BLaER1 (cell line): ENCODE results near the gene RNU2-63P.
"Not testable (repeated sequence)": the region's sequence is repeated elsewhere in the genome, so short reads cannot be mapped to it uniquely, and the experiment has no call there.

Experiments used
- H3K27ac ChIP-seq: shearing (Covaris generic); formaldehyde crosslinking; 2 replicates; pipeline ENCODE4 v1.8.1; 2022
- H3K27me3 ChIP-seq: shearing (Covaris generic); formaldehyde crosslinking; 2 replicates; pipeline ENCODE4 v1.8.1; 2022
- H3K36me3 ChIP-seq: shearing (Covaris generic); formaldehyde crosslinking; 2 replicates; pipeline ENCODE4 v1.8.1; 2022
- H3K4me1 ChIP-seq: shearing (Covaris generic); formaldehyde crosslinking; 2 replicates; pipeline ENCODE4 v1.8.1; 2022
- H3K4me2 ChIP-seq: shearing (Covaris generic); formaldehyde crosslinking; 2 replicates; pipeline ENCODE4 v1.8.1; 2022
- H3K4me3 ChIP-seq: shearing (Covaris generic); formaldehyde crosslinking; 2 replicates; pipeline ENCODE4 v1.8.1; 2022
- H3K9ac ChIP-seq: shearing (Covaris generic); formaldehyde crosslinking; 2 replicates; pipeline ENCODE4 v1.8.1; 2022
- H3K9me3 ChIP-seq: shearing (Covaris generic); formaldehyde crosslinking; 2 replicates; pipeline ENCODE4 v1.8.1; 2022
- H4K20me1 ChIP-seq: shearing (Covaris generic); formaldehyde crosslinking; 2 replicates; pipeline ENCODE4 v1.8.1; 2022
- Cebpa-rat ChIP-seq: shearing (Covaris generic); IDR thresholded peaks from 2 replicates; pipeline ENCODE4 v1.8.1; 2022

Gene RNU2-63P

DNA sequence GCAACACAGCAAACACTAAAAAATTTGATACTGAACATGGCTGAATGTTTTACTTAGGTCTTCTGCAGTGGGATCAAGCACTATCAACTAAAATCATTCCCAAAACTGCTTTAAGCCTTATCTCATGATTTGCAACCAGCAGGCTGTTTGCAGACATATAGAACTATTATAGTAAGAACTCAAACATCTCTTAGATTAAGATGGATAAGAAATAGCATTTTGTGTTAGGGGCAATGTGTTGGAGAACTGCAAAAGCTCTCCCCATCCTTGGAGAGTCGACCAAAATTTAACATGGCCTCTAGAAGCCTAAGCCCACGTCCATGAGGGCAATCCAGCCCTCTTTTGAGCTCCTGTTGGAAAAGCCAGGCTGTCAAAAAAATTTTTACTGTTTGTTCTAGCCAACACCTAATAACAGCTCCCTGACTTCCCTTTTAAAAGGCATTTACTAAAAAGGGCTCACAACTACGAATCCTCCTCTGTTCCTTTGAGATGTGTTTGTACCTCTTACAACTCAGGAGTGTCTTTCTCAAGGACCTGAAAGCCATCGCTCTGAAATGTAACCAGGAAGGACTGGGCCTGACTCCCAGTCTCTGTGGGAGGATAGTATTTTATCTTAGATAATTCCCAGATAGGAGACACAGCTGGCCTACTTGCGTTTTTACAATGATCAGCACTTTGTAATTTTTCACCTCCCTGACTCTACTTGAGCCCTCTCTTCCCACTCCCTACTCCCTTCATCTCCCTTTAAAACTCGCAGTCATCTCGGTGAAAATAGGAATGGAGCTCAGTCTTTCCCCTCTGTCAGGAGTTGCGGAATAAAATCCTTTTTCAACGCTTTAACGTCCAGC lies 37.8 kb upstream of the RNU2-63P start:
- Histone ChIP-seq H3K27ac (peak overlapping the region; percentile 97; the same call in 1 of the 2 replicates), H3K4me1 (peaks cover 26% of the 10 kb centered on the region)

GRCh38 chr2:88053296-88053695 lies 36.9 kb upstream of the RNU2-63P start:
- no peak for TF ChIP-seq Cebpa-rat
- Histone ChIP-seq H3K9ac (no peak overlapping the region), H3K9me3 (no peaks in the 10 kb centered on the region), H3K36me3 (peaks cover 31% of the 10 kb centered on the region), H3K4me2 (peak overlapping the region; percentile 96; the same call in 1 of the 2 replicates), H3K4me1 (peaks cover 26% of the 10 kb centered on the region), H3K27ac (no peak overlapping the region), H3K27me3 (no peaks in the 10 kb centered on the region), H3K4me3 (no peak overlapping the region), H4K20me1 (no peaks in the 10 kb centered on the region; the same call in 1 of the 2 replicates)

More for the DNA sequence above, 37.8 kb upstream of the RNU2-63P start:
- TF ChIP-seq Cebpa-rat, result no peak
- Histone ChIP-seq H3K4me2 (peak overlapping the region; percentile 96), H4K20me1 (no peaks in the 10 kb centered on the region; the same call in 1 of the 2 replicates), H3K36me3 (peaks cover 22% of the 10 kb centered on the region), H3K9me3 (no peaks in the 10 kb centered on the region), H3K27me3 (no peaks in the 10 kb centered on the region), H3K4me3 (peak overlapping the region; percentile 83), H3K9ac (peak overlapping the region; percentile 93)

- H3K4me3 ChIP-seq, result no peak overlapping the region
- peaks cover 44% of the 10 kb centered on the region for H3K36me3 ChIP-seq
- no peak overlapping the region for H3K4me2 ChIP-seq
- H3K27ac ChIP-seq, result no peak overlapping the region
- TF ChIP-seq Cebpa-rat, result no peak
- no peak overlapping the region for H3K9ac ChIP-seq
- no peaks in the 10 kb centered on the region for H3K27me3 ChIP-seq
- H3K9me3 ChIP-seq, result no peaks in the 10 kb centered on the region
- no peaks in the 10 kb centered on the region; the same call in 1 of the 2 replicates for H4K20me1 ChIP-seq
- H3K4me1 ChIP-seq, result peaks cover 26% of the 10 kb centered on the region
These were observed 35.4 kb upstream of the RNU2-63P start for GRCh38 chr2:88051792-88052191.

DNA sequence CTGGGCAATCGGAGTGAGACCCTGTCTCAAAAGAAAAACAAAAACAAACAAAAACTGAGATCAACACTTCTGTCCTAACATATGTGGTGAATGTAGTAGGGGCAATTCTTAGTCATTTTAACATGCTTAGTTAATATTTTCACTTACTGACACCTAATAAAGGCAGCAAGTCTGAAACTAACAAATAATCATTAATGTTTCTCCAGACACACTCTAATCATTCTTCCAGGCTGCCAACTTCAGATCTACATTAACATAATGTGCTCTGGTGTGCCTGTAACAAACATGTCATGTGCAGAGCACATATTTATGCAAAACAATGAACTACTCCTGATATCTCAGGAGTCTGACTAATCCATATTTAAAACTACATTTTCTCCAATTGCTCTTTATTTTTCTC lies 33.3 kb upstream of the RNU2-63P start:
- no peaks in the 10 kb centered on the region for H3K27me3 ChIP-seq
- H3K4me2 ChIP-seq, result no peak overlapping the region
- H3K4me3 ChIP-seq, result no peak overlapping the region
- peaks cover 59% of the 10 kb centered on the region for H3K36me3 ChIP-seq
- H3K27ac ChIP-seq, result no peak overlapping the region
- no peak for TF ChIP-seq Cebpa-rat
- peaks cover 16% of the 10 kb centered on the region for H3K4me1 ChIP-seq
- no peaks in the 10 kb centered on the region for H3K9me3 ChIP-seq
- no peaks in the 10 kb centered on the region; the same call in 1 of the 2 replicates for H4K20me1 ChIP-seq
- H3K9ac ChIP-seq, result no peak overlapping the region

DNA sequence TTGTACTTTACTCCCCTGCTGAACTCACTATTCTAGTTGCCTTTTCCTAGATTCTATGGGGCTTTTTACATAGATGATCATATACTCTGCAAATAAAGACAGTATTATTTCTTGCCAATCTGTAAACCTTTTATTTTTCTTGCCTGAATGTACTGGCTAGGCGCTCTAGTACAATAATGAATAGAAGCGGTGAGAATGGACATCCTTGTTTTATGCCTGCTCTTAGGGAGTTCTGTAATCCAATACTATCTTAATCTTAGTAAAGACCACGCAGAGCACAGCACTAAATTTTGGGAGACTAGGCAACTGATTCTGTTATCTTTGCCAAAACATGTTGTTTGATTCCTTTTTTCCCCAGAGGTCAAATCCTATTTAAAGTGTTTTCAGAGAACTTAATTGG lies 32.2 kb upstream of the RNU2-63P start:
- no peak overlapping the region for H3K9ac ChIP-seq
- no peak for TF ChIP-seq Cebpa-rat
- no peaks in the 10 kb centered on the region; the same call in 1 of the 2 replicates for H4K20me1 ChIP-seq
- H3K4me3 ChIP-seq, result no peak overlapping the region
- no peak overlapping the region for H3K27ac ChIP-seq
- H3K4me1 ChIP-seq, result peaks cover 5% of the 10 kb centered on the region
- peaks cover 70% of the 10 kb centered on the region for H3K36me3 ChIP-seq
- H3K9me3 ChIP-seq, result no peaks in the 10 kb centered on the region
- no peak overlapping the region for H3K4me2 ChIP-seq
- H3K27me3 ChIP-seq, result no peaks in the 10 kb centered on the region

- H3K4me3 ChIP-seq, H3K9ac ChIP-seq, H4K20me1 ChIP-seq, H3K4me2 ChIP-seq, H3K4me1 ChIP-seq, H3K27me3 ChIP-seq, H3K9me3 ChIP-seq, H3K27ac ChIP-seq: not testable (repeated sequence)
- peaks cover 71% of the 10 kb centered on the region for H3K36me3 ChIP-seq
These were observed 29.2 kb upstream of the RNU2-63P start for GRCh38 chr2:88045561-88045960.

GRCh38 chr2:88042476-88042875 lies 26.1 kb upstream of the RNU2-63P start:
- no peak for TF ChIP-seq Cebpa-rat
- peaks cover 11% of the 10 kb centered on the region; the same call in 1 of the 2 replicates for H4K20me1 ChIP-seq
- 0 out of 2 replicates have a peak, but pooled peaks cover 5% of the 10 kb centered on the region for H3K9me3 ChIP-seq

DNA sequence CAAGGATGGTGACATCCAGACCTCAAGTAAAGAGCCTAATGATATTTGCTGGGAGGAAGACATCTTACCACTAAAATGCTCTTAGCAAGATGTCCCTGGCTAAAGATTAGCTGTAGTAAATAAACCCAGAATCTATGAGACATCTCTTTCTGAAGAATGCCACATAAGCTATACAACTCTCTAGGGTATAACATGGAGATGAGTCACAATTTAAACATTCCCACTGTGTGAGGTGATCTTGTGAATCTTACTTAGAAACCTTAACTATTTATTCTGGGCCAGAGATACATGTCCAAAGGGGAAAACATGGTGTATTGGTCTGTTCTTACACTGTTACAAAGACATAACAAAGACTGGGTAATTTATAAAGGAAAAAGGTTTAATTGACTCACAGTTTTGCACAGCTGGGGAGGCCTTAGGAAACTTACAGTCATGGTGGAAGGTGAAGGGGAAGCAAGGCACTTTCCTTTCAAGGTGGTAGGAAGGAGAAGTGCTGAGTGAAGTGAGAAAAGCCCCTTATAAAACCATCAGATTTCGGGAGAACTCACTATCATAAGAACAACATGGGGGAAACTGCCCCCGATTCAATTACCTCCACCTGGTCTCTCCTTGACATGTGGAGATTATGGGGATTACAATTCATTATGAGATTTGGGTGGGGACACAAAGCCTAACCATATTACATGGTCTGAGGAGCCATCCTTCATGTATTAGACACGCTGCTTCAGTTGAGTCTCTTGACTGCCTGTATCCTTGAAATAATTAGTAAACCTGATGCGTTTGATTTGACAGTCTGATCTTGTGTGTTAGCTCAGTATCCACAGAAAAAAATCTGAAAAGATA lies 22.1 kb upstream of the RNU2-63P start:
- peaks cover 5% of the 10 kb centered on the region; the same call in 1 of the 2 replicates for H3K9me3 ChIP-seq
- no peak overlapping the region for H3K27ac ChIP-seq
- no peaks in the 10 kb centered on the region for H3K27me3 ChIP-seq
- no peaks in the 10 kb centered on the region for H3K4me1 ChIP-seq
- H3K4me3 ChIP-seq, result no peak overlapping the region
- peaks cover 11% of the 10 kb centered on the region; the same call in 1 of the 2 replicates for H4K20me1 ChIP-seq
- no peak overlapping the region for H3K9ac ChIP-seq
- H3K36me3 ChIP-seq, result peaks cover 66% of the 10 kb centered on the region
- H3K4me2 ChIP-seq, result no peak overlapping the region
- TF ChIP-seq Cebpa-rat, result no peak

More at GRCh38 chr2:88042476-88042875, 26.1 kb upstream of the RNU2-63P start:
- no peaks in the 10 kb centered on the region for H3K4me1 ChIP-seq
- no peak overlapping the region for H3K4me3 ChIP-seq
- no peak overlapping the region for H3K4me2 ChIP-seq
- no peak overlapping the region for H3K27ac ChIP-seq
- peaks cover 68% of the 10 kb centered on the region for H3K36me3 ChIP-seq
- H3K9ac ChIP-seq, result no peak overlapping the region
- no peaks in the 10 kb centered on the region for H3K27me3 ChIP-seq

DNA sequence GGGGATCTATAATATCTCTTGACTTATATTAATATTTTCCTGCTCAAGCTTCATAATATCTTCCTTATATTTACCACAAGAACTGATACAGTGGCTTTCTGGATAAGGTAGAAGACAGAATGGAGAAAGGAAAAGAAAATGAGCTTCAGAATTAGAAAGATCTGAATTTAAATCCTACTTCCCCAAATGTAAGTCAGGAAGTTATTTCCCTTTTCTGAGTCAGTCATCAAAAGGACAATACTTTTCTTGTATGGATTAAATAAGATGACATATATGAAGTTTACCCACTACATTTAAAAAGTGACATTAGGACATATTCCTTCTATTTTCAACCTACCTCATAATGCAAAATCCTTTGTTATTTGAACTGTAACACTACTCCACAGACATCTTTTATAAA lies 20.3 kb upstream of the RNU2-63P start:
- H3K4me2 ChIP-seq, result no peak overlapping the region
- no peak for TF ChIP-seq Cebpa-rat
- peaks cover 5% of the 10 kb centered on the region; the same call in 1 of the 2 replicates for H3K9me3 ChIP-seq

More for the DNA sequence above, 20.3 kb upstream of the RNU2-63P start:
- H3K36me3 ChIP-seq, result peaks cover 71% of the 10 kb centered on the region
- H4K20me1 ChIP-seq, result peaks cover 11% of the 10 kb centered on the region; the same call in 1 of the 2 replicates
- no peaks in the 10 kb centered on the region for H3K4me1 ChIP-seq
- H3K9ac ChIP-seq, result no peak overlapping the region
- no peaks in the 10 kb centered on the region for H3K27me3 ChIP-seq
- H3K27ac ChIP-seq, result no peak overlapping the region
- H3K4me3 ChIP-seq, result no peak overlapping the region
